Progenitor cell of endocrine pancreas (in vitro differentiated cells): ENCODE data around the gene C19orf73. TPM values are rescaled to one million over a fixed set of nuclear protein-coding genes. Genes with fewer than 3 reads are reported as not detected.
"Not testable (repeated sequence)": the region's sequence is repeated elsewhere in the genome, so short reads cannot be mapped to it uniquely, and the experiment has no call there.

Experiments used
- DNase-seq: peaks from one replicate; pipeline ENCODE4 v3.0.0; 2021; ENCODE audit warnings: low spot score; ENCODE audit not compliant: unreplicated experiment
- H3K27ac Mint-ChIP-seq: 2 replicates; pipeline ENCODE4 v1.8.0; 2021; ENCODE audit warnings: mild to moderate bottlenecking, moderate library complexity, mixed read lengths
- H3K27me3 Mint-ChIP-seq: 2 replicates; pipeline ENCODE4 v1.8.0; 2021; ENCODE audit warnings: mixed read lengths
- H3K36me3 Mint-ChIP-seq: 2 replicates; pipeline ENCODE4 v1.8.0; 2022; ENCODE audit warnings: mixed read lengths; ENCODE audit not compliant: insufficient read depth
- H3K4me1 Mint-ChIP-seq: 2 replicates; pipeline ENCODE4 v1.8.0; 2021; ENCODE audit warnings: low read depth, mixed read lengths
- H3K4me3 Mint-ChIP-seq: 2 replicates; pipeline ENCODE4 v1.8.0; 2021; ENCODE audit warnings: low read depth, mild to moderate bottlenecking, moderate library complexity, mixed read lengths
- H3K9me3 Mint-ChIP-seq: 2 replicates; pipeline ENCODE4 v1.8.0; 2021; ENCODE audit warnings: low read depth, mixed read lengths
- CTCF ChIP-seq: fragments of 200-600 bp; sonication (generic); IDR thresholded peaks from one replicate; pipeline ENCODE4 v1.5.0; 2021; ENCODE audit warnings: antibody characterized with exemption, mild to moderate bottlenecking; ENCODE audit not compliant: unreplicated experiment
- total RNA-seq: library from RNA; stranded (reverse); gene quantifications from 2 replicates; pipeline ENCODE4 v1.2.1, GENCODE V29; 2021

The C19orf73 gene
- total RNA-seq, 1 donor from 2014 or later, result 1.5 TPM

DNA sequence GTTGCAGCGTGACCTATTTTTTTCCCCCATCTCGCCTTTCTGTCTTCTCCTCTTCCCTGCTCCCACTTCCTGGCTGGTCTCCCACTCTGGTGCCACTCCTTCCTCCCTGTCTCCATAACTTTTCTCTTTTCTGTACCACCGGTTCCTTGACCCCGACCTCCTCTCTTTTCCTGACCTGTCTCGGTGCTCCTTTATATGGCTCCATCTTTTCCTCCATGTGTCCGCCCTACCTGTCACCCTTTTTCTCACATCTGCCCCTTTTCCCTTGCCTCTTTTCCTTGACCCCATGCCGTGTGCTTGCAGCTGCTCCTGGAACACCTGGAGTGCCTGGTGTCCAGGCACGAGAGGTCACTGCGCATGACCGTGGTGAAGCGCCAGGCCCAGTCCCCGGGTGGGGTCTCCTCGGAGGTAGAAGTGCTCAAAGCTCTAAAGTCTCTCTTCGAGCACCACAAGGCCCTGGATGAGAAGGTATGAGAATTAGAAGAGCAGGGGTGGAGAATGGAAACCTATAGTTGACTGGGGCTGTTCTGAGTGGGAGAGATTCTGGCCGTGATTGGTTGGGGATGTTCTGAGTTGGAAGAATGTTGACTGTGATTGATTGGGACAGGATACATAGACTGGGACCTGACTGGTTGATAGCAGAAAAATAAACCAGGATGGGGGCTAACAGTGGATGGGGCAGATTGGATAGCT lies 9.7 kb upstream of the C19orf73 start:
- Mint-ChIP-seq H3K9me3 (no peaks in the 10 kb centered on the region), H3K27ac (no peak overlapping the region), H3K27me3 (peaks cover 39% of the 10 kb centered on the region), H3K36me3 (no peaks in the 10 kb centered on the region), H3K4me1 (no peaks in the 10 kb centered on the region), H3K4me3 (no peak overlapping the region)
- no peak for DNase-seq
- no peak for TF ChIP-seq CTCF

GRCh38 chr19:49127674-49128544 lies 9.0 kb upstream of the C19orf73 start:
- no peak overlapping the region for H3K27ac Mint-ChIP-seq
- H3K4me3 Mint-ChIP-seq, result peak overlapping the region; percentile 69
- peaks cover 39% of the 10 kb centered on the region for H3K27me3 Mint-ChIP-seq
- peak; percentile 10 for TF ChIP-seq CTCF
- DNase-seq, result peak; percentile 84
- H3K36me3 Mint-ChIP-seq, result no peaks in the 10 kb centered on the region
- H3K4me1 Mint-ChIP-seq, result no peaks in the 10 kb centered on the region
- H3K9me3 Mint-ChIP-seq, result no peaks in the 10 kb centered on the region

DNA sequence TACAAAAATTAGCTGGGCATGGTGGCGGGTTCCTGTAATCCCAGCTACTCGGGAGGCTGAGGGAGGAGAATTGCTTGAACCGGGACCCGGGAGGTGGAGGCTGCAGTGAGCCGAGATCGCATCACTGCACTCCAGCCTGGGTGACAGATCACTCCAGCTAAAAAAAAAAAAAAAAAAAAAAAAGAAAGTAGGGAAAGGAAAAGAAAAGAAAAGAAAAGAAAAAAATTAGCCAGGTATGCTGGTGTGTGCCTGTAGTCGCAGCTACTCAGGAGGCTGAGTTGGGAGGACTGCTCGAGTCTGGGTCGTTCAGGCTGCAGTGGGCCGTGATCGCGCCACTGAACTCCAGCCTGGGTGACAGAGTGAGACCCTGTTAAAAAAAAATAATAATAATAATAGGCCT lies 8.3 kb upstream of the C19orf73 start:
- H3K9me3 Mint-ChIP-seq, H3K36me3 Mint-ChIP-seq, H3K4me1 Mint-ChIP-seq, DNase-seq, H3K4me3 Mint-ChIP-seq, H3K27ac Mint-ChIP-seq: not testable (repeated sequence)
- H3K27me3 Mint-ChIP-seq, result peaks cover 39% of the 10 kb centered on the region

GRCh38 chr19:49126575-49126974 lies 7.6 kb upstream of the C19orf73 start:
- H3K4me3 Mint-ChIP-seq, result no peak overlapping the region
- TF ChIP-seq CTCF, result no peak
- no peaks in the 10 kb centered on the region for H3K9me3 Mint-ChIP-seq
- H3K27me3 Mint-ChIP-seq, result peaks cover 44% of the 10 kb centered on the region
- no peaks in the 10 kb centered on the region for H3K36me3 Mint-ChIP-seq
- H3K4me1 Mint-ChIP-seq, result no peaks in the 10 kb centered on the region
- no peak overlapping the region for H3K27ac Mint-ChIP-seq
- no peak for DNase-seq

DNA sequence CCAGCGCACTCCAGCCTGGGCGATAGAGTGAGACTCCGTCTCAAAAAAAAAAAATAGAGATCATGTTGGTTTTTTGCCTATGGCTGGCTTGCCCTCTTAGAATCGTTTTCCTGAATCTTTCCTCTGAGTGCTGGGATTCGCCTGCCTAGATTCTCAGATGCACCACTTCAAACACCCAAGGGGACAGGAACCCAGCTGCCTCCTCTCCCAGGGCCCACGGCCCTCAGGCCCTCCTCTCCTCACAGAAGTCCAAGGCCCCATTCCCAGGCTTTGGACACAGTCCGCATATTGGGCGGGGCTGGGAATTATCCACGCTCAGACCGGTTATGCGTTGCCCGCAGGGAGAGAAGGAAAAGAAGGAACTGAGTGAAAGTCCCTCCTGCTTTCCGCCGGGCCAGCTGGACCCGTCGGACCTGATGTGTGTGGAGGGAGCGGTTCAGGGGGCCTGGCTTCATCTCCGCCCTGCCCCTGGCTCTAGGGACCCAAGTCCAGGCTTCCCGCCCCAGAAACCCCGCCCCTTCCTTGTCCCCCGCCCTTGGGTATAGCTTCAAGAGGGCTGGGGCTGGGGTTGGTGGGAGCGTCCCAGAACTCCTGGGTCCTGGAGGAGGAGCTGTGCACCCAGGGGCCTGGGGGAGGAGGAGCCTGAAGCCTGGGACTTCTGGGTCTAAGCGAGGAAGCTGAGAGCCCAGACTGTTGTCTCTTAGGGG lies 6.2 kb upstream of the C19orf73 start:
- H3K27ac Mint-ChIP-seq, result no peak overlapping the region
- no peak for DNase-seq

DNA sequence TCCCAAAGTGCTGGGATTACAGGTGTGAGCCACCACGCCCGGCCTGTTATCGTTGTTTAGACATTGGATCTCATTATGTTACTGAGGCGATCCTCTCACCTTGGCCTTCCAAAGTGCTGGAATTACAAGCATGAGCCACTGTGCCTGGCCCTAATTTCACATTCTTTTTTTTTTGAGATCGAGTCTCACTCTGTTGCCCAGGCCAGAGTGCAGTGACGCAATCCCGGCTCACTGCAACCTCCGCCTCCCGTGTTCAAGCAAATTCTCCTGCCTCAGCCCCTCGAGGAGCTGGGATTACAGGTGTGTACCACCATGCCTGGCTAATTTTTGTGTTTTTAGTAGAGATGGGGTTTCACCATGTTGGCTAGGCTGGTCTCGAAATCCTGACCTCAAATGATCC lies 4.3 kb upstream of the C19orf73 start:
- H3K27ac Mint-ChIP-seq, DNase-seq, H3K4me1 Mint-ChIP-seq, H3K9me3 Mint-ChIP-seq, H3K36me3 Mint-ChIP-seq, H3K4me3 Mint-ChIP-seq: not testable (repeated sequence)
- peaks cover 41% of the 10 kb centered on the region for H3K27me3 Mint-ChIP-seq

More for the DNA sequence above, 6.2 kb upstream of the C19orf73 start:
- H3K27me3 Mint-ChIP-seq, result peaks cover 52% of the 10 kb centered on the region
- no peaks in the 10 kb centered on the region for H3K9me3 Mint-ChIP-seq
- no peak overlapping the region for H3K4me3 Mint-ChIP-seq
- no peak for TF ChIP-seq CTCF
- no peaks in the 10 kb centered on the region for H3K36me3 Mint-ChIP-seq
- H3K4me1 Mint-ChIP-seq, result peaks cover 2% of the 10 kb centered on the region

DNA sequence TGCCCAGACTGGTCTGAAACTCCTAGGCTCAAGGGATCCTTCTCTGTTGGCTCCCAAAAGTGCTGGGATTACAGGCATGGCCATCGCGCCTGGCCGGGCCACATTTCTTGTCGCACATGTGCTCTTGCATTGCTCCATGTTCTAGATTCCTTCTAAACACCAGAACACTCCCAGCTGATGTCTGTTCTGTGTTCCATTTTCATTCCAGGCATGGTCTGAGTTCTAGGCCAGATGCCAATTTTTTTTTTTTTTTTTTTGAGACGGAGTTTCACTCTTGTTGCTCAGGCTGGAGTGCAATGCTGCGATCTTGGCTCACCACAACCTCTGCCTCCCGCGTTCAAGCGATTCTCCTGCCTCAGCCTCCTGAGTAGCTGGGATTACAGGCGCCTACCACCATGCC lies 2.9 kb upstream of the C19orf73 start:
- not testable (repeated sequence) for H3K4me3 Mint-ChIP-seq, H3K4me1 Mint-ChIP-seq, H3K9me3 Mint-ChIP-seq, DNase-seq, H3K27ac Mint-ChIP-seq, H3K36me3 Mint-ChIP-seq
- peaks cover 41% of the 10 kb centered on the region for H3K27me3 Mint-ChIP-seq
